Activated naive CD4-positive, alpha-beta T cell treated with anti-CD3 and anti-CD28 coated beads, Interleukin-2, amount 50 U/mL, for 24 hours (primary cell): Measurements from ENCODE around the gene STK35.

Experiments
- H3K27ac Mint-ChIP-seq: one replicate; pipeline ENCODE4 v1.8.0; 2021; ENCODE audit warnings: mild to moderate bottlenecking, mixed read lengths
- H3K27me3 Mint-ChIP-seq: one replicate; pipeline ENCODE4 v1.8.0; 2021; ENCODE audit warnings: mixed read lengths
- H3K36me3 Mint-ChIP-seq: one replicate; pipeline ENCODE4 v1.8.0; 2021; ENCODE audit warnings: mixed read lengths
- H3K4me1 Mint-ChIP-seq: one replicate; pipeline ENCODE4 v1.8.0; 2021; ENCODE audit warnings: mixed read lengths
- H3K4me3 Mint-ChIP-seq: one replicate; pipeline ENCODE4 v1.8.0; 2021; ENCODE audit warnings: mild to moderate bottlenecking, mixed read lengths
- H3K9me3 Mint-ChIP-seq: one replicate; pipeline ENCODE4 v1.8.0; 2021; ENCODE audit warnings: mixed read lengths

STK35 gene

DNA sequence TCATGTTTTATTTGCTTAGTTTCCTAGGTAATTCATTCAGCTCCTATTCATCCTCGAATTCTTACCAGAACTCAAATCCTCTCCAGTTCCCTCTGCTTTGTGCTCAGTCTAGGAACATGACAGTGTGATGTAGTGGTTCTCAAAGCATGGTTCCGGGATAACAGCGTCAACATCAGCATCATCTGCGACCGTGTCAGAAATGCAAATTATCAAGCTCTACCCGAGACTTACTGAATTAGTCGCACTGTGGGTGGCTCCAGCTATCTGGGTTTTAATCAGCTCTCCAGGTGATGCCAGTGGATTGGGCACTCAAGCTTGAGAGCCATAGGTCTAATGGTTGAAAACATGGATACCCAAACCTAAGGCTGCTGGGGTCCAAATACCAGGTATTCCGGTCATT lies 7.7 kb upstream of the STK35 start:
- Mint-ChIP-seq H3K27me3 (peaks cover 20% of the 10 kb centered on the region), H3K4me3 (no peak overlapping the region), H3K27ac (no peak overlapping the region), H3K36me3 (no peaks in the 10 kb centered on the region), H3K9me3 (no peaks in the 10 kb centered on the region), H3K4me1 (no peaks in the 10 kb centered on the region)

DNA sequence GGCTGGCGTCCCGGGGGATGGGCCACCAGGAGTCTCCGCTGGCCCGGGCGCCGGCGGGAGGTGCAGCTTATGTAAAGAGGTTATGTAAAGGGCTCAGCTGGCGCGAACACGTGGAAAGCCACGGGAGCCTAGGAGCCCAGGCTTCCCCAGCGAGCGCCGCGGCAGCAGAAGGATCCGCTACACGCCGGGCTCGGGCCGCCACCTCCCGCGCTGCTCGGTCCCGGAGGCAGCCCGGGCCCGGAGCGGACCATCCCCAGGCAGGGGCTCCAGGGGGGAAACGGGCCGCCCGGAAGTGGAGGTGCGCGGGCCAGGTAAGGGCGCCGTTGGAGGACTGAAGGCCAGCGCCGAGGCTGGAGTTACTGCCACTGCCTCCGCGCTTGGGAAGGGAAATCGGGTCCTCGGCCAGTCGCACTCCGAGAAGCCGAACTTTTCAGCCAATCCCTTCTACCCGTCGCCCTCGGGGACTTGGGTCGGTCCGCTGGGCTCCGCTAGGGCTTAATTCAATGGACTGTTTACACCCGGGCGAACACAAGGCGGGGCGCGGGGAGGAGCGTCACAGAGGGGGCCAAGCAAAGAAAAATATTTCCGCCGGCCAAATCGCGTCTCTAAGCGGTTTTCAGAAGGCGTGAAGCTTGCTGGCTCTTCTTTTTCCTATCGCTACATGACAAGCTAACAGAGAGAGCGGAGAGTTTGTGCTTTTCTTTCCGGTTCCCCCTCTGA lies 398 bp downstream of the STK35 start:
- peaks cover 8% of the 10 kb centered on the region for H3K36me3 Mint-ChIP-seq
- H3K4me1 Mint-ChIP-seq: peaks cover 42% of the 10 kb centered on the region
- no peaks in the 10 kb centered on the region for H3K9me3 Mint-ChIP-seq
- H3K27me3 Mint-ChIP-seq: no peaks in the 10 kb centered on the region
- H3K4me3 Mint-ChIP-seq: peak overlapping the region; percentile 89
- H3K27ac Mint-ChIP-seq: peak overlapping the region; percentile 100

DNA sequence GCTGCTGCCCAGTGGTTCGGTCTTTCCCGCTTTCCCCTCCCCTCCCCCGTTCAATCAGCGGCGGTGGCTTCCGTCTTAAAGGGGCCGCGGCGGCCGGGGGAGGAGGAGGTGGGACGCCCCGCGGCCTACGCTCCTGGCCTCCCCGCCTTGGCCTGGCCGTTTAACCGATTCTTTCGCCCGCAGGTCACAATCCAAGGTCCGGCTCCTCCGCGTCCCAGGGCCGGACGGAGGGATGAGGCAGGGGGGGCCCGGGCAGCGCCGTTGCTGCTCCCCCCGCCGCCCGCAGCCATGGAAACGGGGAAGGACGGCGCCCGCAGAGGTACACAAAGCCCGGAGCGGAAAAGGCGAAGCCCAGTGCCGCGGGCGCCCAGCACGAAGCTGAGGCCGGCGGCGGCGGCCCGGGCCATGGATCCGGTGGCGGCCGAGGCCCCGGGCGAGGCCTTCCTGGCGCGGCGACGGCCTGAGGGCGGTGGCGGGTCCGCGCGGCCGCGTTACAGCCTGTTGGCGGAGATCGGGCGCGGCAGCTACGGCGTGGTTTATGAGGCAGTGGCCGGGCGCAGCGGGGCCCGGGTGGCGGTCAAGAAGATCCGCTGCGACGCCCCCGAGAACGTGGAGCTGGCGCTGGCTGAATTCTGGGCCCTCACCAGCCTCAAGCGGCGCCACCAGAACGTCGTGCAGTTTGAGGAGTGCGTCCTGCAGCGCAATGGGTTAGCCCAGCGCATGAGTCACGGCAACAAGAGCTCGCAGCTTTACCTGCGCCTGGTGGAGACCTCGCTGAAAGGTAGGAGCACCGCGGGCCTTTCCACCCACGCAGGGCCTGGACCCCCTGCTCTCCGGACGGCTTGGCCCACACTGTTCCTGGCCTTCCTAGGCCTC lies 1.2 kb downstream of the STK35 start:
- H3K4me1 Mint-ChIP-seq: peaks cover 50% of the 10 kb centered on the region
- H3K27me3 Mint-ChIP-seq: no peaks in the 10 kb centered on the region

DNA sequence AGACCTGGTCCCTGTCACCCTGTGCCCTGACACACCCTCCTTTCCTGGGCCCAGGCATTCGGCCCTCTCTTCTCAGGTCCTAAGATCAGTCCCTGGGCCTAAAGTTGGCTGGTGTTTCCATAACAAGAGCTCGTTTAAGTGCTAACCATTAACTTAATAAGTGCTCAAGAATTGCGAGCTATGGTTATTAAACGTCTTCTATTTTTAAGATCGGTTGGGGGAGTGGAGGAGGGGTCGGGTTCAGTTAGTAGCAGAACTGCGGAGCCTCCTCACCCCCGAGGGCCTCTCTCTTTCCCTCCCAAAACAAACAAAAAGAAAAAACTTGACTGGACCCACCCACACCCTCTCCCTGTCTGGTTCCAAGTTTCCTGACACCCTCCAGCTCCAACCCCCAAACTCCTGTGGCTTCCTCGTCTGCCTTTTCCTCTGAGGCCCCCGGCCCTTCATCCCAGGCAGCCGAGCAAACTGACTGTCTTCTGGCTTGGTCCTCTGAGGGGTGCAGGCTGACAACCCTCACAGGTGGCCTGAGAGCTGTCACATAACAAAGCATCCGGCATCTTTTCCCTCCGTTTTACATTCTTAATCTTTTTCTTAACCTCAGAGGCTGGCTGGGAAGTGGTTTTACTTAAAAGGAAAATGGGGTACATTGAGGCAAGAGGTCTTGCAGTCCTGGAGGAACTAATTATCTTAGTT lies 2.0 kb downstream of the STK35 start:
- H3K4me3 Mint-ChIP-seq: peak overlapping the region; percentile 91
- H3K27me3 Mint-ChIP-seq: no peaks in the 10 kb centered on the region
- peaks cover 58% of the 10 kb centered on the region for H3K4me1 Mint-ChIP-seq
- H3K36me3 Mint-ChIP-seq: peaks cover 10% of the 10 kb centered on the region
- H3K9me3 Mint-ChIP-seq: no peaks in the 10 kb centered on the region
- peak overlapping the region; percentile 76 for H3K27ac Mint-ChIP-seq

More for the DNA sequence above, 1.2 kb downstream of the STK35 start:
- Mint-ChIP-seq H3K36me3 (peaks cover 10% of the 10 kb centered on the region), H3K9me3 (no peaks in the 10 kb centered on the region), H3K27ac (peak overlapping the region; percentile 100), H3K4me3 (peak overlapping the region; percentile 91)

DNA sequence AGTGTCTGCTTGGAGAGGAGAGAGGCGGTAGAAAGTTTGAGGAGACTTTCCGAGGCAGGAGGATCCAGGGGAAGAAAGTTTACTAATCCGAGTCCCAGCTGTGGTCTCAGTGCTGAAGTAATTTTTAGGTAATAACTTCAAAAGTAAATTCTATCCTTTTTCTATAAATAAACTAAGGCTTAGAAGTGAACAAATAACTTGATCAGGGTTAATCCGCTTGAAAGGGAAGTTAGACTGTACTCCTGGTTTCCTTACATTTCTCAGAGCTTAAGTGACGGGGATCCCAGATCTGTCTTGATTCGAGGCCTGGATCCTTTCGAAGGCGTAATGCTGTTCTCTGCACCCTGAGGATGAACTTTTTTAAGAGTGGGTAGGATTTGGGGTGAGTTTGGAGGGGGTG lies 2.6 kb downstream of the STK35 start:
- H3K4me1 Mint-ChIP-seq: peaks cover 64% of the 10 kb centered on the region
- no peaks in the 10 kb centered on the region for H3K9me3 Mint-ChIP-seq

DNA sequence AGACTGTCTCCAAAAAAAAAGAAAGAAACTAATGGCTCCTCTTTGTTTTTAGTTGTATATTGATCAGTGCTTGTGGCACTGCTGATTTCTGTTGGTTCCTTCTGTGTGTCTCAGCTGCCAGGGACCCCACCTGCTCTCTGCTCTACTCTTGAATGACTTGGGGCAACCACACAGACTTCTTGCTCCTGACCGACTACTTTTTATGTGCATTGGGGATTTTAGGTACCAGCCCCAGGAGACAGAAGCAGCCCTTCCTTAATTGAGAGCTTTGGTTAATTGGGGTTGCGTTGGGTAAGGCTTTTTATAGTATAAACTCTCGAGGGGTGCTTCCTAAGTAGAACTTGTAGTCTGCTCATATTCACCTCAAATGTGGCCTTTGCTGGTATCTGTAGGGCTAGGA lies 6.9 kb downstream of the STK35 start:
- Mint-ChIP-seq H3K4me3 (no peak overlapping the region), H3K4me1 (peaks cover 95% of the 10 kb centered on the region), H3K27me3 (no peaks in the 10 kb centered on the region), H3K36me3 (peaks cover 21% of the 10 kb centered on the region), H3K27ac (no peak overlapping the region), H3K9me3 (no peaks in the 10 kb centered on the region)

More for the DNA sequence above, 2.6 kb downstream of the STK35 start:
- Mint-ChIP-seq H3K36me3 (peaks cover 14% of the 10 kb centered on the region), H3K27ac (peak overlapping the region; percentile 76), H3K4me3 (peak overlapping the region; percentile 91), H3K27me3 (no peaks in the 10 kb centered on the region)

DNA sequence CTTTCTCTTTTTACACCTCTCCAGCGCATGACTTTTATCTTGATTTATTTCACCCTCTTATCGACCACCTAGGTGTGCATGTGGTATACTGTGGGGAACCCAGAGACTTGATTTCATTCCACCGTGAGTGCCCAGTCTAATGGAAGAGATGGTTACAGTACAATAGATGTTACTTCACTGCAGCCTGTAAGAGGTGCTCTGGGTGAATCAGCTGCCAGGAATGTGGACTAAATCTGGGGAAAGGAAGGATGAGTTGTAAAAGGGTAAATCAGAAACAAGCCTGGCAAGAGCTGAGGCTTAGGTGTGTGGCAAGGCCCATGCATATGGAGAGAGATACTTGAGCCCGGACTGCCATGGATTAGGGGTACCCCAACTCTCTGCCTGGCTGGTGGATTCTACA lies 7.4 kb downstream of the STK35 start:
- Mint-ChIP-seq H3K36me3 (peaks cover 22% of the 10 kb centered on the region), H3K4me3 (peak overlapping the region; percentile 24)

DNA sequence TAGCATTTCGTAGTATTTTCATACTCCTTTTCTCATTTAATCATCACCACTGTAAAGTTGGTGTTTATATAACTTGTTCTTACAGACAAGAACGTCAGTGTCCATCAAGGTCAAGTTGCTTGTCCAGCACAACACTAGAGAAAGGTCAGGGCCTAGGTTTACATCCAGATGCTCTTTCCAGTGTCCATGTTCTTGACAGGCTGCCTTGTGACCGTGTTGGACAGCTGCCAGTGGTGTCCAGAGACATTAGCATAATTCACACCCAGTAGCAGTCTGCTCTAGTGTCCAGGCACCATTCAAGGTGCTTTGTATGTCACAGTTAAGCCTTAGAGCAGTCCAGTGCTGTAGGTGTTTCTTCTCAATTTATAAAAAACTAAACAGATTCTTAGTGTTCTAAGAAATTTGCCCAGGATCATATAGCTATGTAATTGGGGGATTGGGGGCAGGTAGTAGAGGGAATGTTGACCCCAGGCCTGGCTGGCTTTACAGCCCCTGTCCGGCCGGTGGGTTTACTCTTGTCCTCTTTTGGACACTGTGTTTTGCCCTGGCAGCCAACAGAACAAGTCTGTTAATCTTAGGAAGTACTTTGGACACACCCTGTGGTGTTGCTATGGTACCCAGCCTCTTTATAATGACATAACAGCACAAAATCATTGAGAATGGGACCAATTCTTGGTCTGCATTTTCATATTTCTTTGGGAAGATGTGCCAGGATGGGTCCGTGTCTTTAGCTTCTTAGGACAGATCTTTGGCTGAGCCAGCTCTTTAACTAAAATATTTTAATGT lies 8.0 kb downstream of the STK35 start:
- peaks cover 96% of the 10 kb centered on the region for H3K4me1 Mint-ChIP-seq
- H3K27me3 Mint-ChIP-seq: no peaks in the 10 kb centered on the region
- no peak overlapping the region for H3K27ac Mint-ChIP-seq
- H3K9me3 Mint-ChIP-seq: no peaks in the 10 kb centered on the region
- peaks cover 23% of the 10 kb centered on the region for H3K36me3 Mint-ChIP-seq
- no peak overlapping the region for H3K4me3 Mint-ChIP-seq

More for the DNA sequence above, 7.4 kb downstream of the STK35 start:
- no peak overlapping the region for H3K27ac Mint-ChIP-seq
- H3K4me1 Mint-ChIP-seq: peaks cover 96% of the 10 kb centered on the region
- H3K9me3 Mint-ChIP-seq: no peaks in the 10 kb centered on the region
- no peaks in the 10 kb centered on the region for H3K27me3 Mint-ChIP-seq

DNA sequence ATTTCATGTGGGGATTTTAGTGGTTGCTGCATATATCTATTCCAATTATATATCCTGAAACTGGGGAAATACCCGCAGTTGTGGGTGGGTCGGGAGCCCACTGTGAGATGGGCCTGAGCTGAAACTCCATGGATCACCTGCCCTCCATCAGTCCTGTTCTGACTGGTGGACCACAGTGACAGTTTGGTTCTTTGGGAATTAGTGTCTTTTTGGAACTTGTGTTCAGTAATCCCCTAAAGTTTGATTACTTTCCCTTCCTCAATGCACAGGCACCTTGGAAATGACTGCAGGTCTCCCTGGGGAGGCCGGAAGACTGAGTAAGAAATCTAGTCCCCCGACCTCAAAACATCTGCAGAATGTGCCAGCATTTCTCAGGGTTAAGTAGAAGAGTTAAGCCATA lies 11.3 kb downstream of the STK35 start:
- Mint-ChIP-seq H3K27ac (no peak overlapping the region), H3K4me1 (peaks cover 83% of the 10 kb centered on the region), H3K27me3 (no peaks in the 10 kb centered on the region), H3K9me3 (no peaks in the 10 kb centered on the region), H3K36me3 (peaks cover 18% of the 10 kb centered on the region), H3K4me3 (no peak overlapping the region)

DNA sequence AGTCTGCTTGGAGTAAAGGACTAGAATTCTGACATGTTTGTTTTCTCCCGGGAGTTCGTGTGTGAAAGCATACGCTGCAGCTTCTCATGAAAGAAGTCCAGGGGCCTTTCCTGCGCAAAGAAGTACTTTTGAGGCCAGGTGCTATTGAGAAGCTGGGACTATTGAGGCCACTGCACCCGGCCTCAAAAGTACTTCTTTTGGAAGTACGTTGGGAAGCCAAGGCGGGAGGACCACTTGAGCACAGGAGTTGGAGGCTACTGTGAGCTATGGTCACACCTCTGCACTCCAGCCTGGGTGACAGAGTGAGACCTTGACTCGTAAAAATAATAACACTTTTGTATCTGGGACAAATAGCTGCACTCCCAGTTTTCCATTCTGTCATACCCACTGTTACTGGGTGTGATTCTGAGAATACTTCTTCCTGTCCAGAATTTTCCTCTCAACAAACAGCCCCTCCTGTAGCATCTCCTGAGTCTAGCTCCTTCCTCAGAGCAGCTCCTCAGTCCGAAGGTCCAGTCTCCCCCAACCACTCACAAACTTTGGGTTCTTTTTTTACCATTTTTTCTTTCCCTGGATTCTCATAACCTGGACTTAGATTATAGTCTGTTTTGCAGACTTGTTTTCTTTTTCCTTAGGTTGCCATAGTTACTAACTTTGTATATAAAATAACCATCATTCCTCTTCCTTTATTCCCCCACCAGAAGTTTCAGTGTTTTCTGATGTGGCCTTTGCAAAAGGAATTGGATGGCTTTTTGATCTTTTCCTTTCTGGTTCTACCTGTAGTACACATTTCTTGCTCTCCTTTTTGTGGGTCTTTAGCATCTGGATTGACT lies 12.7 kb downstream of the STK35 start:
- peak overlapping the region; percentile 68 for H3K27ac Mint-ChIP-seq
- no peaks in the 10 kb centered on the region for H3K27me3 Mint-ChIP-seq
- H3K4me3 Mint-ChIP-seq: peak overlapping the region; percentile 60
- peaks cover 20% of the 10 kb centered on the region for H3K36me3 Mint-ChIP-seq
- H3K4me1 Mint-ChIP-seq: peaks cover 81% of the 10 kb centered on the region
- H3K9me3 Mint-ChIP-seq: no peaks in the 10 kb centered on the region

DNA sequence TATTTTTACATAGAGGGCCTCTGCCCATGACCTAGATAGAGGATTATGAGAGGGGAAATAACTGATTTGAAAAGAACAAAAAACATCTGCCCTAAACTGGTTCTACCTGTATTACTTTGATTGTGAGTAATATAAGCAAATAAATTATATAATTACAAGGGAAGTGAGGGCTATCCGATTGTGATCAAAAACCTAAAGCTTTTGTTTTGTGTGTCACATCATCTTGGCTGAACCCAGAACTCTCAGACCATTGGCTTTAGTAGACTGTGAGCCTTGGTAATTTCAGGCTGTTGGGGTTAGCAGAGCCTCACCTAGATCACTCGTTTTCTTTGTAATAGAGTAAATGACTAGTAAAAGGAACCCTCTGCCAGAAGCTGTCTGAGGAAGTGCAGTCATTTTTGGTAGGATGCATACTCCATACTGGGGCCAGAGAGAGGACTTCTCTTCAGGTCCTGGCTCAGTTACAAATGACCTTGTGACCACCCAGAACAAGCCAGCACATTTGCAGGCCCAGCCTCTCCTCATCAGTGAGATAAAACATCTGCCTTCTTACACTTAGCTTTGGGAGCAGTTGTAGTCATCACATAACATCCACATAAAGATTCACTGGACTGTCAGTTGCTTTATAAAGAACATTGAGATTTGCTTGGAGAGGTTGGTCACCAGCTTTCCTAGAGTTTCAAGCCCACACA lies 13.5 kb downstream of the STK35 start:
- Mint-ChIP-seq H3K27ac (peak overlapping the region; percentile 15), H3K4me3 (peak overlapping the region; percentile 60), H3K4me1 (peaks cover 81% of the 10 kb centered on the region), H3K9me3 (no peaks in the 10 kb centered on the region), H3K27me3 (no peaks in the 10 kb centered on the region), H3K36me3 (peaks cover 23% of the 10 kb centered on the region)

DNA sequence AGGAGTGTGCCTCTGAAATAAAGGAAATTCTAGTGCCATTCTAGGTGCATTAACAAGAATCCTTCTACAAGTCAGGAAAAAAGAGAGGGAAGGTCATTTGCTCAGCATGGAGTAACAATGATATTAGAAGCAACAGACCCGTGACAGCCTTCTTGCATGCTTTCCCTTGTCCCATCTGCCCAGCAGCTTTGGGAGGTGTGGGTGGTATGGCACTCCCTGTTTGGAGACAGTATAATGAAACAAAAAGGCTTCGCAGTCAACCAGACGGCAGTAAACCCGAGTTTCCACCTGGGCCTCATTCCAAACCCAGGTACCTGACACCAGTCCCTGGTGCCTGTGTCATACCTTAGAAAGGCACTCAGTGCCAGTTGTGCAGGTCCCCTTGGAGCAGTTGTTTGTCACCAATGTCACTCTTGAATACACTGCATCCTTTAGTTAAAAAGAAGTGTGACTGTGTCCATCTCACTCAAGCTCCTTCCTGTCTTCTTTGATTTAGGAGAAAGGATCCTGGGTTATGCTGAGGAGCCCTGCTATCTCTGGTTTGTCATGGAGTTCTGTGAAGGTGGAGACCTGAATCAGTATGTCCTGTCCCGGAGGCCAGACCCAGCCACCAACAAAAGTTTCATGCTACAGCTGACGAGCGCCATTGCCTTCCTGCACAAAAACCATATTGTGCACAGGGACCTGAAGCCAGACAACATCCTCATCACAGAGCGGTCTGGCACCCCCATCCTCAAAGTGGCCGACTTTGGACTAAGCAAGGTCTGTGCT lies 14.7 kb downstream of the STK35 start:
- H3K36me3 Mint-ChIP-seq: peaks cover 18% of the 10 kb centered on the region
- H3K4me3 Mint-ChIP-seq: no peak overlapping the region
- peaks cover 80% of the 10 kb centered on the region for H3K4me1 Mint-ChIP-seq

DNA sequence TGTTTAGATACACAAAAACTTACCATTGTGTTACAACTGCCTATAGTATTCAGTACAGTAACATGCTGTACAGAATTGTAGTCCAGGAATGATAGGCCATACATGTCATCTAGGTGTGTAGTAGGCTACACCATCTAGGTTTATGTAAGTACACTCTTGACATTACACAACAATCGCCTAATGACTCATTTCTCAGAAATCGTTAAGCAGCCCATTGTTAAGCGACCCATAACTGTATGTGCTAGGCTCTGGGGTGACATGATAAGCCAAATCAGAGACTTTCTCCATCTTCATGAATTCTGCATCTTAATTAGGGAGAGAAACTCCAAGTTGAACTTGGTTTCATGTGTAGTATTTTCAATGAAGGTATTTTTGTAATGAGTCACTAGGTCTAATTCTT lies 17.2 kb downstream of the STK35 start:
- Mint-ChIP-seq H3K36me3 (peaks cover 20% of the 10 kb centered on the region), H3K4me1 (peaks cover 75% of the 10 kb centered on the region), H3K4me3 (peak overlapping the region; percentile 23), H3K27ac (peak overlapping the region; percentile 85), H3K9me3 (no peaks in the 10 kb centered on the region), H3K27me3 (no peaks in the 10 kb centered on the region)

More for the DNA sequence above, 14.7 kb downstream of the STK35 start:
- Mint-ChIP-seq H3K27ac (no peak overlapping the region), H3K9me3 (no peaks in the 10 kb centered on the region), H3K27me3 (no peaks in the 10 kb centered on the region)
